HG02852 (cell line): Measurements from ENCODE around the gene RSAD1.

Experiments
- ATAC-seq: cut with Tn5 transposase; IDR thresholded peaks from one replicate; pipeline ENCODE4 v1.9.1; 2021; ENCODE audit warnings: mild to moderate bottlenecking, moderate library complexity; ENCODE audit not compliant: unreplicated experiment

RSAD1 gene

DNA sequence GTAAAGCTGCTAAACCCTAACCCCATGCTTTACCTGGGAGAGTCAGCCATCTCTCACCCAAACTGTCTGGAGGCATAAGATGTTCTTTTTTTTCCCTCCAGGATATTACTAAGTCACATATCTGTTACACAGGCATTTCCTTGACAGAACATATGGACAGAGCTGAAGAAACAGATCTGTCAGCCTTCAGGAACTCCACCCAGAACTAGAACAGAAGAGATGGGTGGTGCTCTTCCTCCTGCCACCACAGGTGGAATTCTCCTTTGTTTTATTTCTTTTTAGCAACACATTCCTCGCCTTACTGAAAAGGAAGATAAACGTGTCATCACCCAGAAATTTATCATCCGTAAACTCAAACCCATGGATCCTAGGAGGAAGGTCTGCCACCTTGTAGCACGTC lies 38.4 kb downstream of the RSAD1 start:
- ATAC-seq = no peak

DNA sequence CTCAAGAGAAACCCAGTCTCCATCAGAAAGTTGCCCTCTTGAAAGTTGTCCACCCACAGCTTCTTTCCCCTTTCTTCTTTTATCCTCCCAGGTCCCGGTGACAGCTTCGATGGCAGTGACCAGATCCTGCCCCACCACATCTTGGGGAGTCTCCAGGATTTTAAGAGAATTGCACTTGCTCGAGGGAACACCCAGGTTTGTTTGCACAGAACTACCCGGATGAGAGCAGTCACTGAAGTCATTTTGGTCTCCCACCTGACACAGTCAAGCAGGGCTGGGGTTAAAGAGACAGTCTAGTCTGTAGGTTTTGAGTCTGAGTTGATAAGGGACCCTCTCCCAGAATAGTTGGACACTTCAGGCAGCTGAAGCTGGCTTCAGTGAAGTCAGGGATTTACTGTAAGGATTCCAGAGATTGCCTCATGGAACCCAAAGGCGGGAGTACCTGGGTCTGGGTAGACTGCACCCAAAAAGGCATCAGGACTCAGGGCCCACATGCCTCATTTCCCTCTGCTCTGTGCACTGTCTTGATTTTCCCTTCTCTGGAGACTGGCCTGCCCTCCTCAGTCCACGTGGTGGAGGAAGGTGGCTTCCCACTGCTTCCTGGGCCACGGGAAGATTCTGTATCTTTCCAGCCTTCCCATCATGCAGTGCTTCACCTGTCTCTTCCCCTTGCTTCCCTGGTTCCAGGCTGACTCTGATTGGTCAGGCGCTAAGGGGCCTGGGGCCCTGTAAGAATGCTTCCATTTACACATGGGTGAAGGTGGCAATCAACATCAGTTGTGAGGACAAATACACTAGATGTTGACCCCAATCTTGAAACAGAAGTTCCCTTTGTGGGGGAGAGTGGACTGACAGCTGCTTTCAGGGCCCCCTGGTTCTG lies 39.1 kb downstream of the RSAD1 start:
- no peak for ATAC-seq

DNA sequence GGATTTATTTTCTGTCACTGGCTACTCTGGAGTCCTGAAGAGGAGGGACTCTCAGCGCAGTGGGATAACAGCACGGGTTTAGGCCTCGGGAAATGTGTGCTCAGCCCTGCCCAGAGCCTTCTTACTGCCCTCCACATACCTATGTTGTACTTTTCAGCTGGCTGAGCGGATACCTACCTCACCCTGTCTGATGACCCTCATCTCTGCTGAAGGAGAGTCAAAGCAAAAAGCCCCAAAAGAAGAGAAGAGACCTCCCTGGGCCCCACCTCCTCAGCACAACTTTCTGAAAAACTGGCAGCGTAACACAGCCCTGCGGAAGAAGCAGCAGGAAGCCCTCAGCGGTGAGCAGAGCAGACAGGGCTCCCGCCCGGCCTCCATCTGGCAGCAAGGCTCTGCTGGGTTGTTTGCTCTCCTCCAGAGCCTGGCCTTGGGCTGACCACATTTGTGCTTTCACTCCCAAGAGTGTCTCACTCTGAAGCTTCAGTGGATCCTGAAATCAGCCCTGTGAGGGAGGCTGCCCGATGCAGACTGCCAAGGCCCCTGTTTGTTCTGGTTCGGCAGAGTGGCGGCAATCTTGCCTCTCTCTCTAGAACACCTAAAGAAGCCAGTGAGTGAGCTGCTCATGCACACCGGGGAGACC lies 39.8 kb downstream of the RSAD1 start:
- ATAC-seq = no peak

DNA sequence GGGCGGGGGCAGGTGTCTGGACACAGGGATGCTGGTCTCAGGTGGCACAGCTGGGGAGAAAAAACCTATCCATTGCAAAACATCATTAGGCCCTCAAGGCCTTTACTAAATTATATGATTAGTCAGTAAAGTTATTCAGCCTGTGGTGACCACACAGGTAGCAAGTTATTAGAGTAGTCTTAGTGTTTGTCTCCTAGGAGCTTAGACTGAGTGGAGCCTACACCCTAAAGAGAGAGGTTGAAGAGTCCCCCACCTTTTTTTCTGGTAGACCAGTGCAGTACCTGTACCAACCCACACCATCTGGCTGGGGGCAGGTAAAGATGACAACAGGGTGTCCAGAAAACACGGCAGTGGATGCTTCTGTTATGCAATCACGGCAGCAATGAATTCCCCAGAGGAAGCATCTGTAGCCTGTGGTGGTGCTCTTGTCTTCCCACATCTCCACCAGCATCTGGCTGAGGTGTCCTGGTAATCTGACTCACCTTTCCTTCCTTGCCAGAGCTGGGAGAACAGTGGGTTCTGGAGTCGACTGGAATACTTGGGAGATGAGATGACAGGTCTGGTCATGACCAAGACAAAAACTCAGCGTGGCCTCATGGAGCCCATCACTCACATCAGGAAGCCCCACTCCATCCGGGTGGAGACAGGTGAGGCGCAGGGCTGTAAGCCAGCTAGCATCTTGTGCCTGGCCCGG lies 40.6 kb downstream of the RSAD1 start:
- ATAC-seq = no peak

DNA sequence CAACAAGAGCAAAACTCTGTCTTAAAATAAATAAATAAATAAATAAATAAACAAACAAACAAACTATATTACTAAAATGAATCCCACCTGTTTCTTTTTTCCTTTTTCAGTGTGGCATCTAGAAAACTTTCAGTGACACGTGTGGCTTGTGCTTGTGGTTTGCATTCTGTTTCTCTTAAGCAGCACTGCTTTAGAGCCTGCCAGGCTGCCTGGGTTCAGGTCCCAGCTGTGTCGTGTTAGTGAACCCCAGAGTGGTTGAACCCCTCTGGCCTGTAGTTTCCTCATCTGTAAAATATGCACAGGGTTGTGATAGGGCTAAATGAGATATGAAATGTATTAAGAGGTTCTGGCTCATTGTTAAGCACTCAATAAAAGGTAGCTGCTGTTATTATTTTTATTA lies 41.8 kb downstream of the RSAD1 start:
- no peak for ATAC-seq

DNA sequence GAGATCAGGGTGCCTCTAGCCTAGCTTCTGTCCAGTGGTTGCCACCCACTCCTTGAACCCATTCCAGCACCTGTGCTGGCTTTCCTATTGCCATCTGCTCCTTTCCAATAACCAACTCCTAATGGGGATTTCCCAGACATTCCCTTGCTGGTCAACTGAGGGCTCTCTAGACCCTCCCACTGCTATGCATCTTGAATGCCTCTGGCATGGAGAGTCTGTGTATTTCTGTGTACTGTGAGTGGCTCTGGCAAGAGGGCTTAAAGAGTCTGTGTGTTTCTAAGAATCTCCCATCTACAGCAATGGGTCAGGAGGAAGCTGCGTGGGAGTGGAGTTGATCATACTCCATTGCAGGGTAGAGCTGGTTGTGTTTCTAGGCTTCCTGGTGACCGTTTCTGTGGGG lies 42.9 kb downstream of the RSAD1 start:
- no peak for ATAC-seq

DNA sequence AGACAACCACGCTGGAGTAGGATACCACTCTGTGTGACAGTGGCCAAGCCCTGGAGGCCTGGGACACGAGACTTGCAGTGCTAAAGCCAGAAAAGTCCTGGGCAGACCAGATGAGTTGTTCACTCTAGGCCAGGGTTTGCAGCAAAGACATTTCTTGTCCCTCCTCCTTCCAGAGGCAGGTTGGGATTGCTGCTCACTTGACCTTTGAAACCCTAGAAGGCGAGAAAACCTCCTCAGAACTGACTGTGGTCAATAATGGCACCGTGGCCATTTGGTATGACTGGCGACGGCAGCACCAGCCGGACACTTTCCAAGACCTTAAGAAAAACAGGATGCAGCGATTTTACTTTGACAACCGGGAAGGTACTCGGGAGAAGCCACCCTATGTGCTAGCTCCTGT lies 44.1 kb downstream of the RSAD1 start:
- no peak for ATAC-seq

DNA sequence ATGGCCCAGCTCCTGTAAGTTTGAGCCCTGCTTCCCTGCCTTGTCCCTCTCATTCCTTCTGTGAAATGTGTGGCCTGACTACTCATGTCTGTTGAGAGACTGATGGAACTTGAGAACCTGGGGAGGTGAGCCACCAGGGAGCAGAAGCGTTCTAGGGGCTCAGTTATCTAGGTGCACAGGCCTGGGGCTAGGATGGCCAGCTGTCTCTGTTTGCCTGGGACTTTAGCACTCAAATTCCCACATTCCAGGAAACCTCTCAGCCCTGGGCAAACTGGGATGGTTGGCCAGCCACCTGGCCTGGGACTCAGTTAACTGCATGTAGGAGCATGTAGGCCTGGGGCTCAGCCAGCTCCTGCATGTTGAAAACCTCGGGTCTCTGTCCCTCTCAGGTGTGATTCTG lies 44.5 kb downstream of the RSAD1 start:
- no peak for ATAC-seq

DNA sequence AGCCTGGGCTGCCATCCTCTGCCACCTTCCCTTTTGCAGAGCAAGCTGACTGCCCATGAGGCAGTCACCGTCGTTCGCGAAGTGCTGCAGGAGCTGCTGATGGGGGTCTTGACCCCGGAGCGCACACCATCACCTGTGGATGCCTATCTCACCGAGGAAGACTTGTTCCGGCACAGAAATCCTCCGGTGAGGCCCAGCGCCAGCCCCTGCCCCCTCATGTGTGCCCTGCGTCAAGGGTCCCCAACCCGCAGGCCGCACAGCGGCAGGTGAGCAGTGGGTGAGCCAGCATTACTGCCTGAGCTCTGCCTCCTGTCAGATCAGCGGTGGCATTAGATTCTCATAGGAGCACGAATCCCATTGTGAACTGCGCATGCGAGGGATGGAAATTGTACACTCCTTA lies 46.2 kb downstream of the RSAD1 start:
- no peak for ATAC-seq

DNA sequence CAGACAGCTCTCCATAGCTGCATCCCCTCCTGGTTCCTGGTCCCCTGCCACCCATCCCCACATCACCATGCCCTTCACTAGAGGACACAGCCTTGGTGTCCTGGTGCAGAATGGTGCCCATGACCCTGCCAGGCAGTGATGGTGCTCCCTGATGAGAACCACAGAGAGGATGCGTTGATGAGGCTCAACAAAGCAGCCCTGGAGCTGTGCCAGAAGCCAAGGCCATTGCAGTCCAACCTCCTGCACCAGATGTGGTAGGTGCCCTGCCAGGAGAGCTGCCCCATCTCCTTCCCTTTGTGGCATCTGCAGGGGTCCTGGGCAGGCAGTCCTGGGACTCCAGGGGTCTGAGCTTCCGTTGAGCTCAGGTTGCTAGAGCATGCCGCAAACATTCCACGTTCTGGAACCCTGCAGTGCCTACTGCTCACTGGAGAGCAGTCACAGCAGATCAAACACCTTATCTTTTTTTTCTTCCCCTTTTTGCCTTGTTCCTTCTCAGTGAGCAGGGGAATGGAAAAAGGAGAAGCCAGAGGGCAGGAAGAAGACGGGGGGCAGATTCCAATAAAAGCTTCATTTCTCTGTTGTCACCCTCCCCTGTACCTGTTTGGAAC lies 48.6 kb downstream of the RSAD1 start:
- no peak for ATAC-seq

DNA sequence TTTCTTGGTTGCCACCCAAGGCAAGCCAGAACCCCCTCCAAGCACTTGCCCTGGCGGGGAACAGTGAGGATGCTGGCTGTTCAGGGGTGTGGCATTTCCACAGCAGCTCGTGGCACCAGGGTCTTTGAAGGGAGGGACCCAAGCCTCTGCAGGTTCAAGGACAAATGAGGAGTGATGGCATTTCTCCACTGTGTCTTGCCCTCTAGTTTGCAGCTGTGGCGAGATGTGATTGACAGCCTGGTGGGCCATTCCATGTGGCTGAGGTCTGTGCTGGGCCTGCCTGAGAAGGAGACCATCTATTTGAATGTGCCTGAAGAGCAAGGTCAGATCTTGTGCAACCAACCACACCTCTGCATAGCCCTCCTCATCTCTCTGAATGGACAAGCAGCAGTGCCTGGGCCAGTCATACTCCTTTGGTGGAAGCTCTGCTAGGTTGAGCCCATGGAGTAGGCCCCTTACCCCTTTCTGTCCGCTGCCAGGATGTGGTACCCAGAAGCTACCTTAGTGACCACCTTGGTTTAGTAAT lies 49.4 kb downstream of the RSAD1 start:
- ATAC-seq = no peak

DNA sequence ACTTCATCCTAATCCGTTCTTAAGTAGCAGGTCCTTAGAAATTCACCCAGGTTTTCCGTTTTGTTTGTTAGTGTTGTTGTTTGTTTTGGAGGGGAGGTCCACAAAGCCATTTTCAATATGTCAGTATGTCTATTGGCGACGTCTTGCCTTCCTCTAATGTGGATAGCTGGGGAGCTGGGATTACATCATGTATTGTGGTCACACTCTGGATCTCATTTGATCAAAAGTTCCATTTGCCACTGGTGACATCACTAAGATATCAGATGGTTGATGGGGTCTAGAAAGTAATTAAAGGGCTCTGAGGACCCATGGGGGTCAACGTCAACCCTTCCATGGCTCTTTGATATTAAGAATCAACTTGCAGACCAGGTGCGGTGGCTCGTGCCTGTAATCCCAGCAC lies 51.2 kb downstream of the RSAD1 start:
- ATAC-seq = no peak

DNA sequence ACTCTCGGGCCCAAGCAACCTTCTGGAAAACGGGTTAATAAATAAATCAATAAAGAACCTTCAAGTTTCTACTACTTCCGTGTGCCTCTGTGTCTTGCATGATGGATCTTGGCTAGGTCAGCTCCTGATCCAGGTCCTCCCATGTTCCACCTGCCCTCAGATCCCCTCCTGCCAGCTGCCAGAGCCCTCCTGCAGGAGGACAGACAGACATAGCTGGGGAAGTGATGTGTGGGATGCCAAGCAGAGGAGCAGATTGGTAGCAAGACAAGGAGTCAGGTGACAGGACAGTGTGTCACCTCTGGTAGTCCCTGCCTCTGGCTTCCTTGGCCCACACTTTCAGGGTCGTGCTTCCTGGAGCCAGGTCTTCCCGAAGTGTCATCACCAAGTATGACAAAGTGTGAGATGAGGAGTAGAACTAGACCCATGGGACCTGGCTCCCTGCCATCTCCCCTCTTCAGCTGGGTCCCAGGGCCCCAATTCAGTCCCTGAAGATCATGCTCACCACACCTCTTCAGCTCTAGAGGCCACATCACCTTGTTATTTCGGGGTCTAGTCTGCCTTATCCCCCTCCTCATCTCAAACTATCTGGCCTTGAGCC lies 52.9 kb downstream of the RSAD1 start:
- ATAC-seq = no peak

DNA sequence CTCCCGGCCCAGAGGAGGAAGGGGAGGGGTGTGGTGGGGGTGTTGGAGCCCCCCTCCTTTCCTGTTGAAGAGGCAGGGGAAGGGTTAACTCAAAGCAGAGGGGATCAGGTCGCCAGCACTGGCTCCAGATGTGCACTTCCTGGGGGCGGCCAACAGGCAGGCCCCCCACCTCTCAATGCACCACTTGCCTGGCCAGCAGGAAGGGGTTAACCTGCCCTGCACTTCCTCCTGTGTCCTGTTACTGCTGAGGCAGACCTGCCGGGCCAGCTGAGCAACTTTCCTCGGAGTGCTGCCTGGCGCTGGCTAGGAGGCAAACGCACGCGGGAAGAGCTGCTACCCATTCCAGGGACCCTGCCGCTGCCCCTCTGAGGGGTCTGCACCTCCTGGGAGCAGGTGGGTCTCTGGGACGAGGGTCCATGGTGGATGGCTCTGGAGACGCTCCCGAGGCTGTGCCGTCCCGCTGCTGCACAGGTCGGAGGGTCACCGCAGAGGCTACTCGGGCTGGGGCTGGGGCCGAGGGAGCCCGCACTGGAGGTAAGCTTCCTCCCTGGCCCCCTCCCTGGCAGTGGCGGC lies 53.9 kb downstream of the RSAD1 start, which contains the start of gene EPN3:
Gene EPN3, plus strand, starts transcription at position 284 of the 573 bp plus-strand sequence. CDS start 3,822 bp downstream, outside the sequence.
- no peak for ATAC-seq

DNA sequence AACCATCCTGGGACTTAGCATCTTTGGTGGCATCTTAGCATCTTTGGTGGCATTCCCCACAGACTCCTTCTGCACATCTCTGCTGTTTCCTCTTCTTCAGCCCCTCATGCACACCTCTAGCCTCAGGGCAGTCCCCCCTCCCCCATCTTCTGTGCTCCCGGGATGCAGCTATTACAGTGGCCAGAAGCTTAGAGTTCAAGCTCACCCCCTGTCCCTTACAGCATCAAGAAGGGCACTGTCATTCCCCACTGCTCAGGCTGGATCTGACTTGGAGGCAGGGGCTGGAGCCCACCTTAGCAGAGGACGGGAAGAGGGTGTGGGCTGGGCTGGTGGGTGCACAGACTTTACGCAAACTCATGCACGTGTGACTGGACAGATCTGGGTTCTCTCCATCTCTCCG lies 54.5 kb downstream of the RSAD1 start:
- ATAC-seq = no peak

DNA sequence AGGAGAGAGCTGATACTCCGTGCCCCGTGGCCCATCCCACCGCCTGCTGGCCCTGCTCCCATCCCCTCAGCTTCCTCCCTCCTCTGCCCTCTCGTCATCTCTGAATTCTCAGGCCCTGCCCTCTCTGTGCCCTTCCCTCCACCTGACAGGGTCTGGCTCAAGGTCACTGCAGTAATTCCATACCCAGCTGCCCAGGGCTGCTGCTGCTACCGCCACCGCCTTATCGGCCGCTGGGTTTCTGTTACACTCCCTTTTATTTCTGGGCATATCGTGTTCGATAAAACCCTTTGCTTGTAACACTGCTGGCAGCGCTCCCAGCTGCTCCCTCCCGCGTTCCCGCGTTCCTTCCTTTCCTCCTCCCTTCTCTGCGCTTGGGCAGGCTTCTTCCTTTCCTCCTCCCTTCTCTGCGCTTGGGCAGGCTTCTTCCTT lies 55.1 kb downstream of the RSAD1 start:
- ATAC-seq = no peak

DNA sequence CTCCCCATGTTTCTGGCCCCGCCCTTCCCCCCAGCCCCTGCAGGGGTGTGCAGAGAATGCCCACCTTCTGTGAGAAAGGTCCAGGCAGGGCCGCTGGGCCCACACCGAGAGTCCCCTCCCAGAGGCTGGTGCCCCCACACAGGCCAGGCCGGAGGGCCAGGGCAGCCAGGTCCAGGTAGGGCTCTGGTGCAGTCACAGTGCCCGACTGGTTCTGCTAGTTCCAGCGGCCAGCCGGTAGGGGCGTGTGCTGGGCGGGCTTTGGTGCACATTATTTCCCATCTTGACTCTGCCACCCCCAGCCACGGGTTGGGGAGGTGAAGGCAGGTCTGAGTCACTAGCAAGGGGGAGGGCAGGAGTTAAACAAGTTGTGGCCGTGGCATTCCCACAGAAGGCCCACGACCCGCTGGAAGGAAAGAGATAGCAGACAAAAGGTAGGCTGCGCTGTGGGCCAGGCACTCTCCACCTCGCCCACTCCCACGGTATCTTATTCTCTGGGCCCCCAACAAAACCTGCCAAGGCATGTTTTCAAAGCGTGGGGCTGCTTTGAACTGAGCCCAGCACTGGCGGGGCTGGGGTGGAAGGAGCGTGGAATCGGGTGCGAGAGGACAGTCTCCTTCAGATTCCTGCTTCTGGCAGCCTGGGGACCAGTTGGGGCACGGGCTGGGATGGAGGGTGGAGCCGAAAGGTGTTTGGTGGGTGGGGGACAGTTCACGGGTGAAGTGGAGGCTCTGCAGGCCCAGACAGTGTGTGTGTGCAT lies 55.7 kb downstream of the RSAD1 start:
- ATAC-seq = no peak

DNA sequence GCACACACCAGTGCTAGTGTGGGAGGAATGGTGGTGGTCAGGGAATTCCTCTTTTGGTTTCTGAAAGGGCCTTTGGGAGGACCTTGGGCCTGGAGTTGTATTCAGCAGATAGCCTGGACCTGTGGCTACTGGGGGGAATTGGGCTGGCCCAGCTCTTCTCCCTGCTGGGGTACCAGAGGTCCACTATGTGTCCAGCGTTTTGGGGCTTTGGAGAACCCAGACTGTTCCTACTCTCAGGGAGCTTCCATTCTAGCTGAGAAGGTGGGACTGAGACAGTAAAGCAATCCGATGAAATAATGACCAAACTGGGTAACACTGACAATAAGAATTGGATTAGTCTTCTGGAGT lies 56.3 kb downstream of the RSAD1 start:
- no peak for ATAC-seq

DNA sequence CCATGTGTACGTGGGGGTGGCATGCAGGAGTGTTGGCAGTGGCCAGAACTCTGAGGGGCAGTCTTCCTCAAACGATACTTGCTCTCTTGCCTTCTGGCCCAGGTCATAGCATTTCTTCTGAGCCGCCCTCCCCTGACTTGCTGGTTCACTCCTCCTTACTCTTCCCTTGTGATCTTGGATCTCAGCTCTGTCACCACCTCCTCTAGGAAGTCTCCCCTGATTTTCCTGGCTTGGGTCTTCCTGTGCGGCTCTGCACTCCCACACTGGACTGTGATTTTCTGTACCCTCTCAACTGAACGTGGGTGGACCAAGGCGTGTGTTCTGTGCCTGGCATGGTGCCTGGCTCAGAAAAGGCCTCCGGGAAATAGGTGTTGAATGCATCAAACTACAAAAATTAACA lies 56.7 kb downstream of the RSAD1 start:
- no peak for ATAC-seq
